ENCODE data around the gene DRD1.

Gene DRD1

DNA sequence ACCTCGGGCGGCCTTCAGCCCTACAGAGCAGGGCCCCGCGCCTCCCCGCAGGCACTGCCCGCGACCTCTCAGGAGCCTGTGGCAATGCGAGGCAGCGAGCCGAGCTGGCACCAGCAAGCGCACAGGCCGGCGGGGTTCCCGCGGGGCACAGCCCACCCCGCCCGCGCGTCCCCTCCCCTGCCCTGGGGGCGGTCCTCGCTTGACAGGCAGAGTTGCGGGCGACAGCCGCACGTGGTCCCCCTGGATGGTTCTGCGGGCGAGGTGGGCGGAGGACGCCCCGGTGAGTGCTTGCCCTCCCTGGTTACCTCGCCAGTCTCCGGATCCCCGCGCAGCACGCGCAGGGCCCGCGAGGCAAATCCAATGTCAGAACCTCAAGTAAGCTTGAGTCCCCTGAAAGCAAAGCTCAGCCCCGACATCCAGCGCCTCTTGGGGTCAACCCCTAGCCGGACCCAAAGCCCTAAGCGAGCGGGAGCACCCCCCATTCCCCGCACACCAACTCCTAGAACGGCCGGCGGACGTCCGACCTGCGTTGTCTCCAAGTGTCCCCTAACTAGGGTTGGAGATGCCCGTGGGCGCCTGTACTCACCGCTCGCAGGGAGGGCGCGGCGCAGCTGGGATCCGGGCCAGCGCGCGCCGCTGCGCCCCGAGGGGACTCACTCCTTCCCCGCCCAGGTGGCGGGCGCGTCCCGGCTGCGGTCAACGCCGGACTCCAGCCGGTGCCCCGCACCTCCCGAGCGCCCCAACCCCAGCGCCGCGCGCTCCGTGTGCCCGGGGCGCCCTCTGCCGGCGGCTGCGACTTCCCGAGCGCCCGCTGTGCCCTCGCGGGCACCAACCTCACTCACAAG lies at the start of gene DRD1:
DRD1 (minus strand) TSS at position 123 of the 845 bp plus-strand sequence. CDS start 1,083 bp downstream, outside the sequence.
- DNase-seq = peak; percentile 14

GRCh38 chr5:175493726-175494125 lies 49.7 kb upstream of the DRD1 start:
- DNase-seq = no peak

- no peak for DNase-seq
Measured at GRCh38 chr5:175493260-175493659, 49.3 kb upstream of the DRD1 start.

DNA sequence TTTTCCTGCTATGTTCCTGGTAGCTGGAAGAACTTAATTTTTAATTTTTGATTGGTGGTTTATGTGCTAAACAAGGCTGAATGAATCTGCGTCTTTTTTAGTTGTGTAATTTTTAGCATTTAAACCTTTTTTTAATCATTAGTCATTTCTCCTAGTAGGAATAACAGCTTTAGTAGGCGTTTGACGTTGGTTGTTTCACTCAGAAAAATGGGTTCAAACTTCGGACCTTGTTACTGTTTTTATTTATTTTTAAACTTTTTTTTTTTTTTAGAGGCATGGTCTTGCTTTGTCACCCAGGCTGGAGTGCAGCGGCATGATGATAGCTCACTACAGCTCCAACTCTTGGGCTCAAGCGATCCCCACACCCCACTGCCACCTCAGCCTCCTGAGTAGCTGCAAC lies 47.2 kb upstream of the DRD1 start:
- DNase-seq = no peak

DNA sequence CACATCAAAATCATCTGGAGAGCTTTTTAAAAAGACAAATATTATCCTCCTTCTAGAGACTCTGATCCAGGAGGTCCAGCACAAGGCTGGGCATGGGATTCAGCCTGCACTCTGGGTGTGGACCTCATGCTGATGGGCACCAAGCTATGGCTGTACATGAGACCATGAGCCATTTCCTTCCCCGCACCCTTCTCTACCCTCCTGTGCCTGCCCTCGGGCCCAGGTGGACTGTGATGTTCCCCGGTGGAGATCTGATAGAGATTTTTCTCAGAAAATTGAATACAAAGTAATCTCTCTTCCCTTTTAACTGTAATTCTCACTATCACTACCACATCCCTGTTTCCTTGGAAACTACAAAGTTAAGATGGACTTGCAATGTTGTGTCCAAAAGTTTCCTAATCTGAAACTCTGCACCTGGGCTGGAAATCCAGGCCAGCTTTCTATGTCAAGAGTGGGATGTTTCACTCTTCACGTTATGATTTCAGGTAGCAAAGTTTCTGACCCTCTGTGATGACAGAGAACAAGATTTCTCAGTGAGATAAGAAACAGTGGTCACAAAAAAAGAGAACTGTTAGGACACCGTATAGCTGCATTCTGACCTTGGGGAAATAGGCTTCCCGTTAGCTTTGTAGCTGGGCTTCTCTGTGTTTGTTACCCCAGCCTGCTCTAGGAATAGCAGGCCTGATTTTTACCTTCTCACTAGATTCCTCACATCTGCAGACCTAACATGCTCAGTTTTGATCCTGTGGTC lies 45.9 kb upstream of the DRD1 start:
- DNase-seq = no peak

DNA sequence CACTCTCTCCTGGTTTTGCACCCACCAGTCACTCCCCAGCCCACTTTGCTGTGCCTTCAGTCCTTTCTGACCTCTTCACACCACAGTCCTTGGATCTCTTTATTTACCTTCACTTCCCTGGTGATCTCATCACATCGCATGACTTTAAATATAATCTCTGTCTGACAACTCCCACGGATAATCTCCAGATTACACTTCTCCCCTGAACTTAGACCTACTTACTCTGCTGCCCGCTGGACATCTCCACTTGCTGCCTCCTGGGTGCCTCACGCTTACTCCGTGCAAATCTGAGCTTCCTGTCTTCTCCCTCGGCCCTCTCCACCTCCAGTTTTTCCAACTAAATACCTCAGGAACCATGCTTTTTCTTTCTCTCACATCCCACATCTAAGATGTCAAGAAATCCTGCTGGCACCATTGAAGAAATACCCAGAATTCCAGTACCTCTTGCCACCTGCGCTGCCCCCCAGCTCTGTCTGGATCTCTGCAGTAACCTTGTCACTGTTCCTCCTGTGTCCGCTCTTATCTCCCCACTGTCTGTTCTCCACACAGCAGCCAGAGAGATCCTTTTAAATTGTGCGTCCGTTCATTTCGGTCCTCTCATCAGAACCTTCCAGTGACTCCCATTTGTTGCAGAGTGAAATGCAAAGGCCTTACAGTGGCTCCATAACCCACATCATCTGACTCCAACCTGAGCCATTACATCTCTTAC lies 43.7 kb upstream of the DRD1 start:
- DNase-seq = no peak

DNA sequence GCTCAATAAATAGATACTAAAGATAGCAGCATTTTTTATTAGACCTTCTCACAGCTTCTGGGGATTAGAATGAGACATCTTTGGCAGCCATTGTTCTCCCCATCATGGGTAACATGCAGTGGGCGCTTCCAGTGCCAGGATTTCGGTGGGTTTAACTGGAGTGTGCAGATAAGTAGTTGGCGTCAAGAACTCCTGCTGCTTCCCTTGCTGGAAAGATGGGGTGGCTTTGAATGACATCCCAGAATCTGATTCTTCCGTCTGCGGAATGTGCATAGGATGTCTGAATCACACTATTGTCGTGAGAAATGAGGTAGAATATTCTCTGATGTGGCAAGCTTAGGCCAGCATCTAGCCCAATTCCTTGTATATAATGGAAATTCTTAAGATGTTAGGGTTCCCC lies 41.6 kb upstream of the DRD1 start:
- no peak for DNase-seq

DNA sequence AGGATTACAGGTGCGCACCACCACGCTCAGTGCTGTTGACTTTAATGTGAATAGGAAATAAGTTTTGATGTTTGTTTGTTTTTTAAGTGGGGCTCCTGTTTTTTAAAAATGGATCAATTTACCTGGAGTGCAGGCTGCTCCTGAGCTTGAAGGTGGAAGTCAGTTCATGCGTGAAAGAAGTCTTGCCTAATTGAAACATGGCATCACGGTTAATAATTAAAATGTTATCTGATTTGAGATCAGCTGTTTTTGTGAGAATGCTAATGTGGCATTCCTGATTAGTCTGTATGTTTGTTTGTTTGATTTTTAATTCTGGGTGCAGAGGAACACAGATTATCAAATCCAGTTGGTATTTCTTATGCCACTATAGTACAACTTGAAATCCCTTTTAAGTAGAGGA lies 40.8 kb upstream of the DRD1 start:
- DNase-seq = no peak

- DNase-seq = no peak
Measured at GRCh38 chr5:175484322-175484721, 40.3 kb upstream of the DRD1 start.

DNA sequence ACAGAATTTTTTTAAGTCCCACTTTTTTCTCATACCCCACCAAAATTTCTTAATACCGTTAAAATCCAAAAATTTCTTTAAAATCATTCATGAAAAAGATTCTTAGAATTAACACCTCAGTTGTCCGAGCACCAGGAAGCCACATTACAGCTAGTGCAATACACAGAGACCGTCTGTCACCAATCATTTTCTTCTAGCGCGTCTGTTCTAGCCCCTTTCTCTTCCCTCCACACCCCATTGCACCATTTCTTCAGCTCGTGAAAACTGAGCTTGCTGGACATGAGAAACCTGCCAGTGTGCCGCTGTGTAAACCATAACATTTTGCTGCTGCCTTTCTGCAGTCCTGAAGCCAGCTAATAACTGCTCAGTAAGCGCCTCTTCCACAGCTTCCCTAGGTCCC lies 39.4 kb upstream of the DRD1 start:
- no peak for DNase-seq

- no peak for DNase-seq
Measured at GRCh38 chr5:175479125-175479881, 35.3 kb upstream of the DRD1 start.

DNA sequence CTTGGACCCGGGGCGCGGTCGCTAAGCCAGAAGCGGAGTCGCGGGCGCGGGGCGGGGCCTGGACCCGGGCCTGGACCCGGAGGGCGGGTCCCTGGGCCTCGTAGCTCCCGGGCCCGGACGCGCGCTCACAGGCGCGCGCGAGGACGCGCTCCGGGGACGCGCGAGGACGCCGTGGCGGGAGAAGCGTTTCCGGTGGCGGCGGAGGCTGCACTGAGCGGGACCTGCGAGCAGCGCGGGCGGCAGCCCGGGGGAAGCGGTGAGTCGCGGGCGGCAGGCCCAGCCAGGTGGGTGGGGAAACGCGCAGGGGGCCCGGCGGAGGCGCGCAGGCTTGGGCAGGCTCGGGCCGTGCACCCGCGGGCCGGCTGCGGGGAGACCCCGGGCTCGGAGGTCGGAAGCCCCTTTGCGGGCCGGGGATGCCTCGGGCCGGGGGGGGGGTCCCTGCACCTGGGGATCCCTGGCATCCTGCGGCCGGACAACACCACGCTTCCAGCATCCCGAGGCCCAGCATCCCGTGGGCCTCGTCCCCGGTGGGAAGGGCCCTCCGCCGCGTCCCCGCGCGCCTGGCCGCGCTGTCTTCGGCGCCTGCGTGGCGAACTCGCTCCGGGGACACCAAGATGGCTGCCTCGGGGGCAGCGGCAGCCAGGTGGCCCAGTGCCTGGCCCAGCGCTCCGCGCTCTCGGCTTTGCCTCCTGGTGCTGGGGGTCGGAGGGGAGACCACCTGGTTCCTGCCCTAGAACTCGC lies 34.6 kb upstream of the DRD1 start, which contains the start of gene SFXN1:
SFXN1 (plus strand) TSS at position 177 of the 741 bp plus-strand sequence. CDS start 13,544 bp downstream, outside the sequence.
- peak; percentile 65 for DNase-seq

- DNase-seq = no peak
Measured at GRCh38 chr5:175478008-175478383, 34.0 kb upstream of the DRD1 start.

GRCh38 chr5:175477440-175477839 lies 33.5 kb upstream of the DRD1 start:
- no peak for DNase-seq

DNA sequence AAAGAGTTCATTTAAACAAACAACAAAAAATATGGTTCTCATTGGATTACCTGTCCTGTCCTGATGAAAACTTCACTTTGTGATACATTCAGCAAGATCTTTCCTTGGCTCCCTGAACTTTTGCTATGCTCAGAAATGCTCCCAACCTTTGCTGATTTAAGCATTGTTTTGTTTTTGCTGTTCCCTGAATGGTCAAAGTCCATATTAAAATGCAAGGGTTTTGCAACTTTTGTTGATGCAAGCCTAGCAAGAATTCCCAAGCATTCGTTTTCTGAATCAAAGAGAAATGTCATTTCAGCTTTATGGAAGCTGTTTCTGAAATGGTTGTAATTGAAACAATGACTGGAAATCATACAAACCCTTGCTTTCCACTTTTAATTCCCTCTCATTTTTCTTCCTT lies 31.3 kb upstream of the DRD1 start:
- DNase-seq = no peak

- DNase-seq = no peak
Measured at GRCh38 chr5:175472378-175472777, 28.4 kb upstream of the DRD1 start.

DNA sequence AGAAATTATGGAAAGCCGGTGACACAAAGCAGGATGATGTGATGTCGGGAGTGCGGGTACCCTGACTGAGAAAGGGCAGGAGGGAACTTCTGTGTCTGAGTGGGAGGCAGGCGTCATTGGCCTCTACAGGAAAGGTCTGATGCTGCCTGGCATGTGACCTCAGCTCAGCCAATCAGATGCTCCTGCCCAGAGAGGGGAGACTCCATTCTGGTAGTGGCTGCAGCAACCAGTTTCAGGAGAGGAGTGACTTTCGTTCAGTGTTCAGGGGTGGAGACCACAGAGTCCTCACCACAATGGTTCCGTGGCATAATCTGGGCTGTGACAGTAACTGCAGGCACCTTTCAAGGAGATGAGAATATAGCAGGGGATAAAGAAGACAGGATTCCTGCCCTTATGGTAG lies 27.6 kb upstream of the DRD1 start:
- no peak for DNase-seq

DNA sequence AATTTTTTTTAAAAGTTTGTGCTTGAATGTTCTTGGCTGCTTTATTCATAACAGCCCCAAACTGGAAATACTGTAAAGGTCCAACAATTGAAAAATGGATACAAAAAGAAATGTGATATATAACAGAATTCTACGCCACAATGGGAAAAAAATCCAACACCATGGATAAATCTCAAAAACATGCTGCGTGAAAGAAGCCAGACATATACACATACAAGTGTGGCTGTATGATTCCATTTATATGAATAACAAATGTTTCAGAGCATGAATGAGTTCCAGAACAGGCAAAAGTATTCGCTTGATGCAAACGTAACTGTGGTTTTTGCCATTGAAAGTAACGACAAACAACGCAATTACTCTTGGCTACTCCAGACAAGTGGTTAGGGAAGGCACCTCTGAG lies 27.2 kb upstream of the DRD1 start:
- no peak for DNase-seq

DNA sequence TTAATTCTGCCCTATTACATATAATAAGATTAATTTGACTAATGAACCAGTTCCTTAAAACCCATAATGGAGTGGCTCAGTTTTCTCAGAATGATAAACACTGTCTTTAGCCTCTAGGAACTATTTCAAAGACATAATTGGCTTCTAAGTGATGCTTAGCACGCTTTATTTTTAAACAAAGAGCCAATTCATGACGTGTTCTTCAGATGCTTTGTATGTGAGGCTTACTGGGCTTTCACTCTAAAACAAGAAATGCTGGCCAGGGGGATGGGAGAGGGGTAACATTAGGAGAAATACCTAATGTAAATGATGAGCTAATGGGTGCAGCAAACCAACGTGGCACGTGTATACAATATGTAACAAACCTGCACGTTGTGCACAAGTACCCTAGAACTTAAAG lies 26.8 kb upstream of the DRD1 start:
- DNase-seq = no peak

- DNase-seq = no peak
Measured at GRCh38 chr5:175469916-175470315, 25.9 kb upstream of the DRD1 start.

GRCh38 chr5:175468892-175469291 lies 24.9 kb upstream of the DRD1 start:
- no peak for DNase-seq
